ENCODE measurements around the gene LIN28B. TPM values are rescaled to one million over a fixed set of nuclear protein-coding genes. Genes with fewer than 3 reads are reported as not detected.
A peak's percentile ranks its signal among the peaks of the same experiment; 100 is the strongest.
"Not testable (repeated sequence)": the region's sequence is repeated elsewhere in the genome, so short reads cannot be mapped to it uniquely, and the experiment has no call there.

LIN28B gene
- total and polyA plus RNA-seq, 7 experiments from 2014 or later: not detected

DNA sequence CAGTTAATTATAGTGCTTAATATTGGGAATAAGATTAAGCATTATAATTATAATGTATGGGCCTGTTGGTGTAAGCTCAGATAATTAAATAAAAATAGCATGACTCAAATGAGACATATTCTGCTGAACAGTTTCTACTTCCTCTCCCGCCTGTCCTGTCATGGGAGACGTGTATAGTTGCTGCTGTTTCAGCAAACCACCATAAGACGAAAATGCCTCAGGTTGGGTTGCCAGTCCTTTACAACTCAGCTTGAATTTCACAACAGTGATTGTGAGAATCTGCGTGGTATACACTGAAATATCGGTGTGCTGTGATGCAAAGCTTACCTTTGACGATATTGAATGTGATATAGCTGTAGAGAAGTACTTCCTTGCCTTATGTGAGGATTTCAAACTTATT is 123.4 kb downstream of the LIN28B start:
- POLR2A ChIA-PET: no interaction called here
- DNase-seq (no peak), ATAC-seq (no peak)
- no peaks in the 10 kb centered on the region for H3K27me3 ChIP-seq (ENCODE audit: control insufficient read depth in 2 of 2, insufficient read depth in 2 of 2, low read length in 2 of 2)
- H3K36me3 ChIP-seq (ENCODE audit: control insufficient read depth in 2 of 3, insufficient read depth in 3 of 3, low read length in 3 of 3): no peaks in the 10 kb centered on the region
- no peak overlapping the region for H3K4me3 ChIP-seq (ENCODE audit: low read length)
- H3K27ac ChIP-seq (ENCODE audit: low read depth, low read length): no peak overlapping the region
- Mint-ChIP-seq H3K36me3 (no peaks in the 10 kb centered on the region), H3K4me1 (no peaks in the 10 kb centered on the region), H3K4me3 (no peak overlapping the region), H3K9me3 (no peaks in the 10 kb centered on the region), H3K27me3 (peaks cover 4 to 27% (median 7%) of the 10 kb centered on the region in 5 donors), H3K27ac (no peak overlapping the region)
- H3K9me3 ChIP-seq (ENCODE audit: control insufficient read depth in 2 of 3, low read length in 3 of 3): no peaks in the 10 kb centered on the region
- no peaks in the 10 kb centered on the region for H3K4me1 ChIP-seq (ENCODE audit: control insufficient read depth in 2 of 2, insufficient read depth in 2 of 2, low read length in 2 of 2)
- CTCF ChIA-PET: no interaction called here
- intact Hi-C loops (cut with micrococcal nuclease): loop anchor here in 1 of 2 donors (10.0 kb wide), 1 partner anchor 1225 kb away; no protein-coding TSS in a partner anchor

DNA sequence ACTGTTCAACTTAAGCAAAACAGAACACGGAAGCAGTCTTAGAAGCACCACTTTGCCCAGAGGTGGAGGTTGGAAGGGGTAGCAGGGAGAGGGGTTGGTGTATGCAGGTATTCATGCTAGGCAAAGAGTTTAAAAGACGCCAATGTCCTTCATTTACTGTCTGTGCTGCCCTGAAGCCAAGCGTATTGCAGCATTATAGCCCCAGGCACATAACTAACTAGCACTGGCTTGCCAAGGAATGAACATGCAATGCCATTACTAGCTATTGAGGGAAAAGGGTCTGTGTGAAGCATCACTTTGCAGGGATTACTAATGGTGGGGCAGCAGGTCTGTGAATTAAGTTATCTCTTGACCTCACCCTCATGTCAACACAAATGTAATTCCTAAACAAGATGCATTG is 124.8 kb downstream of the LIN28B start:
- H3K4me1 Mint-ChIP-seq; H3K4me1 ChIP-seq (ENCODE audit: control insufficient read depth in 2 of 2, insufficient read depth in 2 of 2, low read length in 2 of 2); CTCF ChIA-PET; H3K9me3 ChIP-seq (ENCODE audit: control insufficient read depth in 2 of 3, low read length in 3 of 3); DNase-seq; H3K27ac Mint-ChIP-seq; H3K27me3 ChIP-seq (ENCODE audit: control insufficient read depth in 2 of 2, insufficient read depth in 2 of 2, low read length in 2 of 2); H3K27ac ChIP-seq (ENCODE audit: low read depth, low read length); ATAC-seq; H3K36me3 Mint-ChIP-seq; H3K4me3 ChIP-seq (ENCODE audit: low read length); H3K9me3 Mint-ChIP-seq; H3K36me3 ChIP-seq (ENCODE audit: control insufficient read depth in 2 of 3, insufficient read depth in 3 of 3, low read length in 3 of 3); POLR2A ChIA-PET; H3K4me3 Mint-ChIP-seq: not testable (repeated sequence)
- H3K27me3 Mint-ChIP-seq: peaks cover 6 to 24% (median 9%) of the 10 kb centered on the region in 5 donors
- intact Hi-C loops (cut with micrococcal nuclease): loop anchor here in 1 of 2 donors (10.0 kb wide), 1 partner anchor 1223 kb away; no protein-coding TSS in a partner anchor

DNA sequence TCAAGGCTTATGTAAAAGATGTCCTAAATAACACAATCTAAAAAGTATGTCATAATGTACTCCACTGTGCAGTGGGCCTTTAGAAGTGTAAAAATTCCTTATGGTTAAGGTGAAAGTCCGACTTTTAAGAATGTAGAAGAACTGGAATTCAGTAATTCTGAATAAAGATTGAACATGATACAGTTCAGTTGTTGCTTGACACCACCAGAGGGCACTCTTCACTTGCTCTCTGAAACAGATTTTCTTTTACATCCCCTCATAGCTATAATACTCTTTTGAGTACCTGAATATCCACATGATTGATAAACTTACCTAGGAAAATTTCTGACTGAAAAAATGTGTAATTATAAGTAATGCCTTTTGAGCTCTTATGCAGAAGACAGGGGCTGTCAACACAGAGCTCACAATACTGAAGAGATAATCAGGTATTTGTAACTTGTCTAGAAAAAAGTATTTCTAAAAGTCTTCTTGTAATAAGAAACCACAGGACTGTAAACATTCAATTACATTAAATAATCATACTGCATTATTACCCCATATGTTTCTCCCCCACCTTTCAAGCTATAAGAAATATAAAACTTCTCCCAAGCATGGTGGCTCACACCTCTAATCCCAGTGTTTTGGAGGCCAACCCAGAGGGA is 130.8 kb downstream of the LIN28B start:
- peak in 6 of 9 donors; percentile 11 to 43 (median 32) for DNase-seq
- Histone ChIP-seq H3K4me3 (ENCODE audit: low read length) (no peak overlapping the region), H3K9me3 (ENCODE audit: control insufficient read depth in 2 of 3, low read length in 3 of 3) (no peaks in the 10 kb centered on the region), H3K4me1 (ENCODE audit: control insufficient read depth in 2 of 2, insufficient read depth in 2 of 2, low read length in 2 of 2) (no peaks in the 10 kb centered on the region), H3K27me3 (ENCODE audit: control insufficient read depth in 2 of 2, insufficient read depth in 2 of 2, low read length in 2 of 2) (no peaks in the 10 kb centered on the region), H3K27ac (ENCODE audit: low read depth, low read length) (no peak overlapping the region), H3K36me3 (ENCODE audit: control insufficient read depth in 2 of 3, insufficient read depth in 3 of 3, low read length in 3 of 3) (no peaks in the 10 kb centered on the region)
- no peak overlapping the region for H3K4me3 Mint-ChIP-seq
- ChIA-PET CTCF (interaction anchor here (0.6 to 3.3 kb wide), 12 partner anchors 8 to 1136 kb away, joined by 3 to 15 read pairs (median 4); partner anchors contain the start of gene PREP), POLR2A (interaction anchor here (0.5 kb wide), 1 partner anchor 1136 kb away, joined by 3 read pairs; no protein-coding TSS in a partner anchor)
- H3K27ac Mint-ChIP-seq: no peak overlapping the region
- intact Hi-C loops (cut with micrococcal nuclease): loop anchor here (1.0 to 10.0 kb wide), 6 partner anchors 275 to 1217 kb away; partner anchors contain the start of gene PREP (in 1 of the 2)
- H3K9me3 Mint-ChIP-seq: no peaks in the 10 kb centered on the region
- ATAC-seq: peak; percentile 67
- no peaks in the 10 kb centered on the region for H3K4me1 Mint-ChIP-seq
- no peaks in the 10 kb centered on the region for H3K36me3 Mint-ChIP-seq
- peaks cover 4 to 10% (median 6%) of the 10 kb centered on the region in 5 donors for H3K27me3 Mint-ChIP-seq

DNA sequence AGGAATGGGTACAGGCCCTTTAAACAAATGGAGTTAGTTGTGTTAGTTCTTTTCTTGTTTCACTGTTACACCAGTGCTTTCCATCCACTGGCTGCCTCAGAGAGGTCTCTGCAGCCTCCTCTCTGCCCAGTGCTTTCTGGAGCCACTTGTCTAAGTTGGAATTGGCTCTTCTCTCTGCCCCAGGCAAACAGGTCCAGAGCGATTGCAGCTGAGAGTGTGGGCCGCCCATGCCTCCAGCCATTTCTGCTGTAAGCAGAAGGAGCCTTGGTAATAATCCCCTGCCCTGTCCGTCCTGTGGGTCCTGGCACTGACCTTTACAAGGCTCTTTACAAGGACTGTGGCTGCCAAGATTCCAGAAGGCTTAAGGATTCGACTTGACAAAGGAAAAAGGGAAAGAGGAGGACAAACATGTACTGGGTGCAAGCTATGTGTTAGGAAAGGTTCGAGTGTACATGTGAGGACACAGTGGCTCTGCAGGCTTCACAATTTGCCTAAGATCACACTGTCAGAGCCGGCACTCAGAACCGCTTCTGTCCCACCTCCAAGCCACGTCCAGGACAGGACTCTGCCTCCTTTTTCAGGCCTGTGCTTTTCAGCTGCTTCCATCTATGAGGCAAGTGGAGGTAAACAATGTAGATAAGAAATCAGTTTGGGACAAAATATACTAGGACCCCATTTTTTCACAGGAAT is 134.4 kb downstream of the LIN28B start:
- no peak overlapping the region for H3K27ac Mint-ChIP-seq

DNA sequence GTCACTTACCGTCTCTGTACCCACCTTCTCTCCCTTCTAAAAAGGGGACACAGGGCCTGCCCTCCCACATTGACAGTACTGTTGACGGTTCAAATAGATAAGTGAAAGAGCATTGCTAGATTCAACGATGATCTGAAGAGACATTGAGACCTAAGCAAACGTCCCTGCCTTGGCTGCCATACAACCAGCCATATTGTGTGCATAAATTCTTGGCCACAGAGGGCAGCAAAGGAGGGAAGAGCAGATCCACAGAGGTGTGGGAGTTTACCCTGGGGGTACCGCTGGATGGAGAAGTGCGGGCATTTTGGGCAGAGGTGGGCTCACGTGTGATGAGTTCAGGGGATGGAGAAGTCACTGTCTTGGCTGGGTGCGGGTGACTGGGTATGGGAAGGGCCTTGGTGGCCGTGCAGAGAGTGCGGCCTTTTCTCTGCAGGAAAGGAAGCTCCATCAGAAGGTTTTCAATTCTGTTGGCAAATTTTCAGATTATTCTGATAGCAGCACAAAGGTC is 137.3 kb downstream of the LIN28B start:
- no peak for DNase-seq
- Mint-ChIP-seq H3K36me3 (no peaks in the 10 kb centered on the region), H3K27me3 (peaks cover 0 to 2% (median 0%) of the 10 kb centered on the region in 5 donors), H3K4me1 (no peaks in the 10 kb centered on the region), H3K4me3 (no peak overlapping the region), H3K9me3 (no peaks in the 10 kb centered on the region), H3K27ac (peak overlapping the region in 1 of 9 donors; percentile 53)
- Histone ChIP-seq H3K9me3 (ENCODE audit: control insufficient read depth in 2 of 3, low read length in 3 of 3) (no peaks in the 10 kb centered on the region), H3K4me1 (ENCODE audit: control insufficient read depth in 2 of 2, insufficient read depth in 2 of 2, low read length in 2 of 2) (no peaks in the 10 kb centered on the region), H3K4me3 (ENCODE audit: low read length) (no peak overlapping the region), H3K27ac (ENCODE audit: low read depth, low read length) (no peak overlapping the region), H3K27me3 (ENCODE audit: control insufficient read depth in 2 of 2, insufficient read depth in 2 of 2, low read length in 2 of 2) (no peaks in the 10 kb centered on the region), H3K36me3 (ENCODE audit: control insufficient read depth in 2 of 3, insufficient read depth in 3 of 3, low read length in 3 of 3) (no peaks in the 10 kb centered on the region)
- ChIA-PET CTCF (interaction anchor here (0.7 kb wide), 1 partner anchor 1498 kb away, joined by 4 read pairs; no protein-coding TSS in a partner anchor), POLR2A (no interaction called here)
- no peak for ATAC-seq
- intact Hi-C loops (cut with micrococcal nuclease): no loop called here

More for the DNA sequence above, 134.4 kb downstream of the LIN28B start:
- H3K4me1 ChIP-seq (ENCODE audit: control insufficient read depth in 2 of 2, insufficient read depth in 2 of 2, low read length in 2 of 2): no peaks in the 10 kb centered on the region
- no peaks in the 10 kb centered on the region for H3K36me3 Mint-ChIP-seq
- intact Hi-C loops (cut with micrococcal nuclease): no loop called here
- no peak overlapping the region for H3K4me3 ChIP-seq (ENCODE audit: low read length)
- ChIA-PET POLR2A (no interaction called here), CTCF (interaction anchor here (0.6 kb wide), 1 partner anchor 309 kb away, joined by 5 read pairs; no protein-coding TSS in a partner anchor)
- DNase-seq (no peak), ATAC-seq (no peak)
- H3K27ac ChIP-seq (ENCODE audit: low read depth, low read length): no peak overlapping the region
- H3K36me3 ChIP-seq (ENCODE audit: control insufficient read depth in 2 of 3, insufficient read depth in 3 of 3, low read length in 3 of 3): no peaks in the 10 kb centered on the region
- H3K27me3 ChIP-seq (ENCODE audit: control insufficient read depth in 2 of 2, insufficient read depth in 2 of 2, low read length in 2 of 2): no peaks in the 10 kb centered on the region
- no peaks in the 10 kb centered on the region for H3K4me1 Mint-ChIP-seq
- no peaks in the 10 kb centered on the region for H3K9me3 Mint-ChIP-seq
- H3K9me3 ChIP-seq (ENCODE audit: control insufficient read depth in 2 of 3, low read length in 3 of 3): no peaks in the 10 kb centered on the region
- H3K4me3 Mint-ChIP-seq: no peak overlapping the region
- H3K27me3 Mint-ChIP-seq: peaks cover 4 to 10% (median 6%) of the 10 kb centered on the region in 5 donors

DNA sequence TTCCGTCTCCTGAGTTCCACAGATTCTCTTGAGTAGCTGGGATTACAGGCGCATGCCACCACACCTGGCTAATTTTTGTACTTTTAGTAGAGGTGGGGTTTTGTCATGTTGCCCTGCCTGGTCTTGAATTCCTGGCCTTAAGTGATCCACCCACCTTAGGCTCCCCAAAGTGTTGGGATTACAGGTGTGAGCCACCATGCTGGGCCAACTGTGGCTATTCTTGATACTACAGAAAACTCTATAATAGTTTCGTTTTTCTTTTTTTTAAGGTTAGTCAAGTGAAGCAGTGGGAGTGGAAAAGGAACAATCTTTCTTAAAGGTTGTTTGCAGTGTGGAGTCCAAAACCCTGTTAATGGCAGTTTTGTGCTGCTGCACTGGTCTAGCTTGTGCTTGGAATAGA is 138.2 kb downstream of the LIN28B start:
- intact Hi-C loops (cut with micrococcal nuclease): no loop called here
- Mint-ChIP-seq H3K4me1 (no peaks in the 10 kb centered on the region), H3K9me3 (no peaks in the 10 kb centered on the region), H3K27me3 (peaks cover 0 to 2% (median 0%) of the 10 kb centered on the region in 5 donors), H3K4me3 (no peak overlapping the region), H3K36me3 (no peaks in the 10 kb centered on the region), H3K27ac (no peak overlapping the region)
- DNase-seq (no peak), ATAC-seq (no peak)
- POLR2A ChIA-PET: no interaction called here
- Histone ChIP-seq H3K9me3 (ENCODE audit: control insufficient read depth in 2 of 3, low read length in 3 of 3) (no peaks in the 10 kb centered on the region), H3K36me3 (ENCODE audit: control insufficient read depth in 2 of 3, insufficient read depth in 3 of 3, low read length in 3 of 3) (no peaks in the 10 kb centered on the region), H3K4me1 (ENCODE audit: control insufficient read depth in 2 of 2, insufficient read depth in 2 of 2, low read length in 2 of 2) (no peaks in the 10 kb centered on the region), H3K27me3 (ENCODE audit: control insufficient read depth in 2 of 2, insufficient read depth in 2 of 2, low read length in 2 of 2) (no peaks in the 10 kb centered on the region), H3K4me3 (ENCODE audit: low read length) (no peak overlapping the region), H3K27ac (ENCODE audit: low read depth, low read length) (no peak overlapping the region)
- CTCF ChIA-PET: no interaction called here
